ENCODE measurements around the gene P2RY13.

P2RY13 gene

GRCh38 chr3:151345859-151346258 is 16.5 kb upstream of the P2RY13 start:
- peak; percentile 20 for DNase-seq (ENCODE audit: extremely low read depth, low read depth)
- TF ChIP-seq, protein P1, sequence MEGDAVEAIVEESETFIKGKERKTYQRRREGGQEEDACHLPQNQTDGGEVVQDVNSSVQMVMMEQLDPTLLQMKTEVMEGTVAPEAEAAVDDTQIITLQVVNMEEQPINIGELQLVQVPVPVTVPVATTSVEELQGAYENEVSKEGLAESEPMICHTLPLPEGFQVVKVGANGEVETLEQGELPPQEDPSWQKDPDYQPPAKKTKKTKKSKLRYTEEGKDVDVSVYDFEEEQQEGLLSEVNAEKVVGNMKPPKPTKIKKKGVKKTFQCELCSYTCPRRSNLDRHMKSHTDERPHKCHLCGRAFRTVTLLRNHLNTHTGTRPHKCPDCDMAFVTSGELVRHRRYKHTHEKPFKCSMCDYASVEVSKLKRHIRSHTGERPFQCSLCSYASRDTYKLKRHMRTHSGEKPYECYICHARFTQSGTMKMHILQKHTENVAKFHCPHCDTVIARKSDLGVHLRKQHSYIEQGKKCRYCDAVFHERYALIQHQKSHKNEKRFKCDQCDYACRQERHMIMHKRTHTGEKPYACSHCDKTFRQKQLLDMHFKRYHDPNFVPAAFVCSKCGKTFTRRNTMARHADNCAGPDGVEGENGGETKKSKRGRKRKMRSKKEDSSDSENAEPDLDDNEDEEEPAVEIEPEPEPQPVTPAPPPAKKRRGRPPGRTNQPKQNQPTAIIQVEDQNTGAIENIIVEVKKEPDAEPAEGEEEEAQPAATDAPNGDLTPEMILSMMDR (IDR thresholded peaks at IDR 0.05; ENCODE audit: low read depth, low read length), result no peak

DNA sequence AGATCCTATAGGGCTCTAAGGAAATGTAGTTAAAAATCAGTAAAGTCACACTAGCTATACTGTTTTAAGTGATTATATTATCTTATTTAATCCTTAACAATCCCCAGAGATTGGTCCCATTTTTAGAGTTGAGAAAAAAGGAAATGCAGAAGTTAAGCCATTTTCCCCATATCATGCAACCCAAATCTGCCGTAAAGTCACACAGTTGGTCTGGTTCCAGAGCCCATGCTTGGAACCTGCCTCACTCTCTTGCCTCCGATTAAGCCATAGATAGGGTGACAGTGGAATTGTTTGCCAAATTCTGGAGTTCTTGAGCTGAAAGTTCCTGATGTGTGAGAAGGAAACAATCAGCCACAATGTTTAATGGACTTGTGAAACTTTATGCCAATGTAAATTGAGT is 2.3 kb upstream of the P2RY13 start:
- no peak for DNase-seq (ENCODE audit: extremely low read depth, low read depth)
- TF ChIP-seq, protein P1 (IDR thresholded peaks at IDR 0.05; ENCODE audit: low read depth, low read length), result no peak

GRCh38 chr3:151330899-151331298 is 1.6 kb upstream of the P2RY13 start:
- TF ChIP-seq, protein P1 (IDR thresholded peaks at IDR 0.05; ENCODE audit: low read depth, low read length), result no peak
- DNase-seq (ENCODE audit: extremely low read depth, low read depth), result no peak

DNA sequence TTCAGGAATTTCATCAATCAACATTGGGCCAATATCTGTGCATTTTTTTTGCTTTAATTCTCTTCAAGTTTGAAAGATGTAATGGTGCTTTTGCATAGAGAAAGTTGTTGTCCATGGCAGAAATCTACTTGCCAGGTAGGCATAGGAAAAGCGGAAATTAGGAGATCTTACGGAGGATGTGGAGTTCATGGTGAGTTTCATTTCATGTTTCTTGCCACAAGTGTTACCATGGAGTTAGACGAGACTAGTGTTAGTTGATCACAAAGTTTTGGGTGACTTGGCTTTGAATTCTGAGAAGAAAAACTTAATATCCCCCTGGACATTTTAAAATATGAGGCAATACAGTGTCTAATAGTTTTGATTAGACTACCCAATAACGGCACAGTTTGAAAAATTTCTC is 1.0 kb upstream of the P2RY13 start:
- TF ChIP-seq, protein P1 (IDR thresholded peaks at IDR 0.05; ENCODE audit: low read depth, low read length), result no peak
- no peak for DNase-seq (ENCODE audit: extremely low read depth, low read depth)

- TF ChIP-seq, protein P1 (IDR thresholded peaks at IDR 0.05; ENCODE audit: low read depth, low read length), result no peak; the same call in 1 of the 2 replicates
- no peak for DNase-seq (ENCODE audit: extremely low read depth, low read depth)
These were observed 902 bp downstream of the P2RY13 start for GRCh38 chr3:151328298-151328995.

- TF ChIP-seq, protein P1 (IDR thresholded peaks at IDR 0.05; ENCODE audit: low read depth, low read length), result peak; percentile 49
- no peak for DNase-seq (ENCODE audit: extremely low read depth, low read depth)
These were observed 1.7 kb downstream of the P2RY13 start for GRCh38 chr3:151327571-151328198.

DNA sequence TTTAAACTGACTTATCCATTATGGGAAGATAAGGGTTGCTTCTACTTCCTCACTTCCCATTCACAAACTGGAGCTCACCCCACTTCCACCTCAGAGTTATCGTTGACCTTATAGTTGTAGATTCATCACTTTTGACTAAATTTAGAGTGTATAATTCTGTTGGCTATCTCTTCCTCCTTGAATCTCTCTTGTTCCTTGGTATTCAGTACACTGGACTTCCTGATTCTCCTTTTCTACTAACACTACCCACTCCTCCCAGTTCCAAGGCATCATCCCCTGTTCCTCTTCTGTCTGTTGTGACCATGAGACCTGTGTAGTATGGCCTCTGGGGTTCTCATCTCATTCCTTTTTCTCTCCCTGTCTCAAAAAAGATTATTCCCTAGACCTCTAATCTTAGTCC is 6.8 kb downstream of the P2RY13 start:
- no peak for DNase-seq (ENCODE audit: extremely low read depth, low read depth)
- TF ChIP-seq, protein P1 (IDR thresholded peaks at IDR 0.05; ENCODE audit: low read depth, low read length), result no peak

Measured in AG09319 (cell line).